ENCODE data around the gene INTS1.

INTS1 gene

DNA sequence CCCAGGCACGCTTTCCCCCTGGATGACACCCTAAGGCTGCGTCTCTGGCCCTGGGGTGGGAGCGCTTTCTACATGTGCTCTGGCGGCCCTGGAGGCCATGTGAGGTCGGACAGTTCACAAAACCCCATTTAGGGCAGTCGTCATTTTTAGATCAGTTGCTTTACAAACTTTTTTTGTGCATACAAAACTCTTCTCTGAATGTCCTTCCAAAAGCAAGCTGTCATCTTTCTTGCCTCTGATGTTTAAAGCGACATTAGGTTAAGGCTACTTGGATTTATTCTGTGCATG lies 32.2 kb upstream of the INTS1 start:
- TF ChIP-seq, protein P1, sequence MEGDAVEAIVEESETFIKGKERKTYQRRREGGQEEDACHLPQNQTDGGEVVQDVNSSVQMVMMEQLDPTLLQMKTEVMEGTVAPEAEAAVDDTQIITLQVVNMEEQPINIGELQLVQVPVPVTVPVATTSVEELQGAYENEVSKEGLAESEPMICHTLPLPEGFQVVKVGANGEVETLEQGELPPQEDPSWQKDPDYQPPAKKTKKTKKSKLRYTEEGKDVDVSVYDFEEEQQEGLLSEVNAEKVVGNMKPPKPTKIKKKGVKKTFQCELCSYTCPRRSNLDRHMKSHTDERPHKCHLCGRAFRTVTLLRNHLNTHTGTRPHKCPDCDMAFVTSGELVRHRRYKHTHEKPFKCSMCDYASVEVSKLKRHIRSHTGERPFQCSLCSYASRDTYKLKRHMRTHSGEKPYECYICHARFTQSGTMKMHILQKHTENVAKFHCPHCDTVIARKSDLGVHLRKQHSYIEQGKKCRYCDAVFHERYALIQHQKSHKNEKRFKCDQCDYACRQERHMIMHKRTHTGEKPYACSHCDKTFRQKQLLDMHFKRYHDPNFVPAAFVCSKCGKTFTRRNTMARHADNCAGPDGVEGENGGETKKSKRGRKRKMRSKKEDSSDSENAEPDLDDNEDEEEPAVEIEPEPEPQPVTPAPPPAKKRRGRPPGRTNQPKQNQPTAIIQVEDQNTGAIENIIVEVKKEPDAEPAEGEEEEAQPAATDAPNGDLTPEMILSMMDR (IDR thresholded peaks at IDR 0.05; ENCODE audit: insufficient read depth, missing control alignments), result no peak
- DNase-seq (ENCODE audit: insufficient read length, low spot score), result no peak
- FAIRE-seq, result no peak

DNA sequence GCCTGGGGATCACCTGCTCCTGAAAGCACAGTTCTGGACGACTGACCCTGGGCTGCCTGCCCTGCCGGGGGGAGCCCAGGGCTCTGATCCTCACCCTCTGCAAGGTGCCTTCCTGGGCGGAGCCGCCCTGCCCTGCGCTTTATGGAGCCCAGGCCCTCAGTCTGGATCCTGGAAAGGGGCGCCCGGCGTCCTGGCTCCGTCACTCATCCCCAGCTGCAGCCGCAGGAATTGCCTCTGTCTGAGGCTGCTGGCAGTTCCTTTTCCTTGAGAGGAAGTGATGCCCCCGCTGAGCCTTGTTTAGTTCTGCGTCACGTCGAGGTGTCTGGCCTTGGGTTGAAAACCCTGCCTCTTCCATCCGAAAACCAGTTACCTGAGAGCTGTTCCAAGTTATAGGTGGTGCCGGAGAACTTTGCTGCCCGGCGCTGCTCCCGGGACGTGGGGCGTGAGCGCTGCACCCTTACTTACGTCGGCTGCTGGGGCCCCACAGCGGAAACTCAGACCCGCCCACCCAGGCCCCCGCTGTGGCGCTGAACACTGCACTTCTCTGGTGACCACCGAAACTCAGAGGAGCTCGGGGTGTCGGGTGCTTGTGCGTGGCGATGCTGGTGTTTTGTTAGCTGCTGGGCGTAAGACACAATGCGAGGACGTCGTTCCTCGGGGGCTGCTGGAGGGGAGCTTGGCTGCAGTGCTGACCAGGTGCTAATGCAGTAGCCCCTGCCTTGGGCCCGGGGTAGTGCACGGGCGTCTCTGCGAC lies 31.7 kb upstream of the INTS1 start:
- no peak for FAIRE-seq
- no peak for DNase-seq (ENCODE audit: insufficient read length, low spot score)
- TF ChIP-seq, protein P1 (IDR thresholded peaks at IDR 0.05; ENCODE audit: insufficient read depth, missing control alignments), result no peak

DNA sequence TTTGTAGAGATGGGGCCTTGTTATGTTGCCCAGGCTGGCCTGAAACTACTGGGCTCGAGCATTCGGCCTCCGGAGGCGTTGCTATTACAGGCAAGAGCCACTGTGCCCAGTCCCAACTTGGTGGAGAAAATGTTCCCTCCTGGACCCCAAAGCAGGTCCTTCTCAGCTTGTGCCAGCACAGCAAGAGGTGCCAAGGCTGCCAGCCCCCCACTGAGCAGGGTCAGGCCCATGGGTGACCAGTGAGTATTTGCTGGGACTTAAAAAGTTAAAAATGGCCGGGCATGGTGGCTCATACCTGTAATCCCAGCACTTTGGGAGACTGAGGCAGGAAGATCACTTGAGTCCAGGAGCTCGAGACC lies 30.9 kb upstream of the INTS1 start:
- DNase-seq (ENCODE audit: insufficient read length, low spot score) (no peak), FAIRE-seq (no peak)
- TF ChIP-seq, protein P1 (IDR thresholded peaks at IDR 0.05; ENCODE audit: insufficient read depth, missing control alignments), result no peak

DNA sequence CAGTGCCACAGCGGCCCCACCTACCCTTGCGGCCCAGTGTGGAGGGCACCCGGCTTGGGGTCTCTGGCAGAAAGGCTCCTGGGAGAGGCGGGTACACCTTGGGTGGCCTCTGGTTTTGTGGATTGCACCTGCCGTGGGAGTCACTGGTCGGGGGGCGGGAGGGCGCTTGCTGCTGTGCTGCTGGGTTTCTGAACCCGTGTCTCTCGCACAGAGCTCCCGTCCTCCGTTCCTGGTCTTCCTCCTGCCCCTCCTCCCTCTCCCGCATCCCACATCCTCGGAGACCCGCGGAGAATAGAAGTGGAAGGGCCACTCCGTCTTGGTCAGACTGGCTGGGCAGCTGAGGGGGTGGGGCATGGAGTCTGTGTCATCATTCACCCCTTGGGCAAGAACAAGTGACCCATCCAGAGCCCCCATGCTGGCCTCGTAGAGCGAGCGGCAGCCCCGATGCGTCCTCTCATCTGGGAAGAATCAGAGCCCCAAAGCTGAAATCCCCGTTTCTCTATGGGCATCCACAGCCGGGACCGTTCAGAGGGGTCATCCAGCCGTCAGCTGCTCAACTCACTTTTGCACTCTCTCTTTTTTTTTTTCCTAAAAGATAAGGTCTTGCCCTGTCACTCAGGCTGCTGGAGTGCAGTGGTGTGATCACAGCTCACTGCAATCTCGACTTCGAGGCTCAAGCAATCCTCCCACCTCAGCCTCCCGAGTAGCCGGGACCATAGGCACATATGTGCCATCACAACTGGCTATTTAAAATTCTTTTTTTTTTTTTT lies 30.3 kb upstream of the INTS1 start:
- DNase-seq (ENCODE audit: insufficient read length, low spot score) (no peak), FAIRE-seq (no peak)
- TF ChIP-seq, protein P1 (IDR thresholded peaks at IDR 0.05; ENCODE audit: insufficient read depth, missing control alignments), result no peak

DNA sequence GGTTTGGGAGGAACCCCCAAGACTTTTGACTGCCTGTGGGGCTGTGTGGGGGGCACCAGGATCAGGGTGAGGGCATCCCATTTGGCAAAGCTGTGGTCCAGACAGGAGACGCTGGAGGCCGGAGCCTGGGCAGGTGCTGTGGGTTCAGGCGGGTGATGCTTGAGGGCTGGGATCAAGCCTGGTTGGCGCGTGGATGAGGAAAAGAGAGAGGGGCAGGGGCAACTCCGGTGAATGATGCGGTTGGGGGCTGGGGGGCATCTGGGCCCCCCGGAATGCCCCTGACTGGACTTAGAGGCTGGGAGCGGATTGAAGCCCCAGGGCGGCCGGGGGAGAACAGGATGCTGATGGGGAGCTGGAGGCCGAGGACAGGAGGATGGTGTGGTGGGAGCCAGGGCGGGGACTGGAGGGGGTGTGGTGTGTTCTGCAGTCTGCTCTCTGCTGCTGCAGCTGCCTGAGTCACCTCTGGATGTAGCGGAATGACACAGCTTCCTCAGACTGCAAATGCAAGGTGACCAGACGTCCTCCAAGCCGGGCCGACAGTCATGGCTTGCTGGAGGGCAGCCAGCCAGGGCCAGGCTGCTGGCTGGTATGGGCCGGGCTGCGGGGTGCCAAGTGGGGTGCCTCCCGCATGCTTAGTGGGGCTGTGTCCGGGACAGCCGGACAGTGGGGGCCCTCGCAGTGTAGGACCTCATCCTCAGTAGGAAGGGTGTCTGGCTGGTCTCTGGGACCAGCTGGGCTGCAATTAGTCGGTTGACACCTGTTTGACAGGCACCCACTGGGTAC lies 29.5 kb upstream of the INTS1 start:
- FAIRE-seq (no peak), DNase-seq (ENCODE audit: insufficient read length, low spot score) (no peak)
- TF ChIP-seq, protein P1 (IDR thresholded peaks at IDR 0.05; ENCODE audit: insufficient read depth, missing control alignments), result no peak

DNA sequence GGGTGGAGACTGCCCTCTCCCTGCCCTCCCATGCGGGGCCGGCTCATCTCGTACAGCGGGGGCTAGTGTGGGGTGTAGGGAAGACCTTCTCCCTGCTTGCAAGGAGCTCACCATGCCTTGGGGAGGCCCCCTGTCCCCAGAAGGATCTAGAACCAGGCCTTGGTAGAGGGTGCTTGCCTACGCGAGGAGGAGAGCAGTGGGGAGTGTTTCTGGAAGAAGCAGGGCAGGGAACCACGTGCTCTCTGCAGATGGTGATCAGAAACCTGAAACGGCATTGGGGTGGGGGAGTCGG lies 29.0 kb upstream of the INTS1 start:
- no peak for FAIRE-seq
- DNase-seq (ENCODE audit: insufficient read length, low spot score), result no peak
- TF ChIP-seq, protein P1 (IDR thresholded peaks at IDR 0.05; ENCODE audit: insufficient read depth, missing control alignments), result no peak

All from D721Med (cell line).